ENCODE measurements around the gene TTC13. TPM values are rescaled to one million over a fixed set of nuclear protein-coding genes. Genes with fewer than 3 reads are reported as not detected.

The TTC13 gene
- total RNA-seq, 4 donors from 2014 or later, result 44.8 to 178 (median 117) TPM

GRCh38 chr1:230965535-230965934 is 13.1 kb downstream of the TTC13 start:
- DNase-seq, result no peak

GRCh38 chr1:230964896-230965295 is 13.8 kb downstream of the TTC13 start:
- H3K9me3 ChIP-seq, result no peaks in the 10 kb centered on the region
- TF ChIP-seq CTCF (IDR thresholded peaks at IDR 0.05) (no peak), POLR2AphosphoS5 (IDR thresholded peaks at IDR 0.05) (no peak), POLR2A (IDR thresholded peaks at IDR 0.05) (no peak), EP300 (IDR thresholded peaks at IDR 0.05; ENCODE audit: low read depth) (no peak)
- 45 to 47% methylated on average over 2 of the region's 2 CpGs for WGBS, 2 donors (ENCODE audit: low coverage in 1 of 2)

More at GRCh38 chr1:230965535-230965934, 13.1 kb downstream of the TTC13 start:
- Histone ChIP-seq H3K4me3 (no peak overlapping the region), H3K9me3 (no peaks in the 10 kb centered on the region), H3K36me3 (no peaks in the 10 kb centered on the region), H3K27me3 (no peaks in the 10 kb centered on the region), H3K4me1 (peaks cover 0 to 13% (median 9%) of the 10 kb centered on the region in 4 donors), H3K27ac (no peak overlapping the region)
- 79 to 91% methylated on average over 2 to 5 of the region's 5 CpGs for WGBS, 2 donors (ENCODE audit: low coverage in 1 of 2)
- intact Hi-C loops (cut with DNase I; ENCODE audit: low total_unique reads), result no loop called here
- TF ChIP-seq POLR2A (IDR thresholded peaks at IDR 0.05) (no peak), EP300 (IDR thresholded peaks at IDR 0.05; ENCODE audit: low read depth) (no peak)
- in situ Hi-C loops (cut with MboI; ENCODE audit: low pct_ligation_motif_present in 1 of 4, low pct_unique_long_range_greater_than_20kb in 1 of 4, low sequenced_read_pairs in 3 of 4), result no loop called here

DNA sequence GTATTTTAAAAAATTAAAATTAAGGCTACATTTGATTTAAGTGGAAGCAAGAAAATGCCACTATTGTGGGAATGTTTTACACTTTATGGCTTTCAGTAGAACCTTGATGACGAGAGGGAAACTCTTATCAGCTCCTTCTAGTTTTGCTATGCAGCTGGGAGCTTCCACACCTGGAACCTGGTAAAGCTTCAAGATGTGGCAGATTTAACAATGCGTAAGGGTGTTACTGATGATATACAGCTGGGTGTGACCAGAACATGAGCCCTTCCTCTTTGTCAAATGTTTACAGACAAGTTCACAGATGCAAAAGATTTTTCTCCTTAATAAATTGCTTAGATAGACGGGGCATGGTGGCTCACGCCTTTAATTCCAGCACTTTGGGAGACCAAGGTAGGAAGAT is 20.3 kb downstream of the TTC13 start:
- Histone ChIP-seq H3K4me3 (no peak overlapping the region), H3K4me1 (peaks cover 0 to 22% (median 2%) of the 10 kb centered on the region in 4 donors), H3K27ac (peak overlapping the region; percentile 22 to 63 (median 49)), H3K36me3 (peaks cover 0 to 3% (median under 1%) of the 10 kb centered on the region in 4 donors), H3K9me3 (no peaks in the 10 kb centered on the region), H3K27me3 (no peaks in the 10 kb centered on the region)
- in situ Hi-C loops (cut with MboI; ENCODE audit: low pct_ligation_motif_present in 1 of 4, low pct_unique_long_range_greater_than_20kb in 1 of 4, low sequenced_read_pairs in 3 of 4) (no loop called here), intact Hi-C loops (cut with DNase I; ENCODE audit: low total_unique reads) (no loop called here)
- no peak for TF ChIP-seq POLR2A (IDR thresholded peaks at IDR 0.05)
- no peak for TF ChIP-seq EP300 (IDR thresholded peaks at IDR 0.05; ENCODE audit: low read depth)
- peak in 2 of 3 donors; percentile 5 to 12 for TF ChIP-seq POLR2AphosphoS5 (IDR thresholded peaks at IDR 0.05)
- 73 to 85% methylated on average over 4 of the region's 4 CpGs for WGBS, 2 donors (ENCODE audit: low coverage in 1 of 2)
- DNase-seq, result peak; percentile 23

More at GRCh38 chr1:230964896-230965295, 13.8 kb downstream of the TTC13 start:
- Histone ChIP-seq H3K36me3 (no peaks in the 10 kb centered on the region), H3K27me3 (no peaks in the 10 kb centered on the region), H3K4me1 (peaks cover 0 to 13% (median 9%) of the 10 kb centered on the region in 4 donors), H3K4me3 (no peak overlapping the region), H3K27ac (no peak overlapping the region)
- no peak for DNase-seq
- in situ Hi-C loops (cut with MboI; ENCODE audit: low pct_ligation_motif_present in 1 of 4, low pct_unique_long_range_greater_than_20kb in 1 of 4, low sequenced_read_pairs in 3 of 4) (no loop called here), intact Hi-C loops (cut with DNase I; ENCODE audit: low total_unique reads) (no loop called here)

DNA sequence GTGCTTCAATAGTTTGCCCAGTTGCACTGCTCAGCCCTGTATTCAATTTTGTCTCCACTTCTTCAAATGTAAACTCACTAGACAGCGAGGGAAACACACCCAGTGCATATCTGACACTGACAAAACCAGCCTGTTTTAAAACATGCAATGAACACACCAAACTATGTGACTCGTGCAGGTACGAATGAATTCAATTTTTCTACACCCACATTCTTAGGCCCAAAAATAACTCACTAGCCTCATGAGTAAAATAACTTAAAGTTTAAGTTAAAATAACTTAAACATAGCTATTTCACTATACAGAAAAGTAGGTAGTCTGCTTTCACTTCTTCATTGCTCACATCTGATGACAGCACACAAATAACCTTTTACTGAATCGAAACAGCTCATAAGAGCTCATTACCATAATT is 21.1 kb downstream of the TTC13 start:
- WGBS, 2 donors (ENCODE audit: low coverage in 1 of 2), result 73 to 77% methylated on average over 4 of the region's 4 CpGs

GRCh38 chr1:230950404-230950803 is 28.3 kb downstream of the TTC13 start:
- in situ Hi-C loops (cut with MboI; ENCODE audit: low pct_ligation_motif_present in 1 of 4, low pct_unique_long_range_greater_than_20kb in 1 of 4, low sequenced_read_pairs in 3 of 4), result no loop called here
- TF ChIP-seq POLR2A (IDR thresholded peaks at IDR 0.05) (no peak), POLR2AphosphoS5 (IDR thresholded peaks at IDR 0.05) (no peak), EP300 (IDR thresholded peaks at IDR 0.05; ENCODE audit: low read depth) (no peak), CTCF (IDR thresholded peaks at IDR 0.05) (no peak)
- Histone ChIP-seq H3K36me3 (peaks cover 0 to 9% (median under 1%) of the 10 kb centered on the region in 4 donors), H3K27me3 (no peaks in the 10 kb centered on the region), H3K4me3 (no peak overlapping the region), H3K27ac (no peak overlapping the region), H3K4me1 (no peaks in the 10 kb centered on the region), H3K9me3 (no peaks in the 10 kb centered on the region)
- intact Hi-C loops (cut with DNase I; ENCODE audit: low total_unique reads), result no loop called here
- DNase-seq, result no peak
- WGBS, 2 donors (ENCODE audit: low coverage in 1 of 2), result 72 to 94% methylated on average over 3 of the region's 3 CpGs

More for the DNA sequence above, 21.1 kb downstream of the TTC13 start:
- in situ Hi-C loops (cut with MboI; ENCODE audit: low pct_ligation_motif_present in 1 of 4, low pct_unique_long_range_greater_than_20kb in 1 of 4, low sequenced_read_pairs in 3 of 4) (no loop called here), intact Hi-C loops (cut with DNase I; ENCODE audit: low total_unique reads) (no loop called here)
- peaks cover 0 to 22% (median 2%) of the 10 kb centered on the region in 4 donors for H3K4me1 ChIP-seq
- no peak for DNase-seq
- H3K27ac ChIP-seq, result peak overlapping the region in 3 of 4 donors; percentile 22 to 63 (median 57)
- TF ChIP-seq EP300 (IDR thresholded peaks at IDR 0.05; ENCODE audit: low read depth) (no peak), POLR2A (IDR thresholded peaks at IDR 0.05) (no peak)
- H3K36me3 ChIP-seq, result peaks cover 0 to 7% (median under 1%) of the 10 kb centered on the region in 4 donors
- no peaks in the 10 kb centered on the region for H3K27me3 ChIP-seq
- H3K4me3 ChIP-seq, result no peak overlapping the region
- H3K9me3 ChIP-seq, result no peaks in the 10 kb centered on the region
